SKM-1 (cell line): ENCODE measurements around the gene CEP164.

Experiments used
- DNase-seq: peaks from one replicate; lab custom pipeline; 2025; ENCODE audit not compliant: unreplicated experiment; lab: John Stamatoyannopoulos, UW

The CEP164 gene

DNA sequence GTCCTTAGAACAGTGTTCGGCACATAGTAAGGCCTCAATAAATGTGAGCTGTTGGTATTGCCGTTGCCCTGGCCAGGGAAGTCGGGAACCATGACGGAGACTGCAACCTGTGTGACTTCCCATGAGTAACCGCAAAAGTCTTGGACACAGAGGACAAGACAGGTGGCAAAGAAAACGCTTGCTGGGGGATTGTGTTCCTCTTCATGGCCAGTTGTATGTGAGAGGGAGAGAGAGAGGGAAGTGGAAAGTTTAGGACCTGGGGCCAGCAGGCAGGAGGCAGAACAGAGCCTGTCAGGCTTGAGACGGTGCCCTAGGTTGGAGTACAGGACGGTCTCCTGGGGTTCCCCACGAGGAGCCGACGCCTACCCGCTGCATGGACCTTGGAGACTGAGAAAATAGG lies 90.2 kb downstream of the CEP164 start:
- no peak for DNase-seq

DNA sequence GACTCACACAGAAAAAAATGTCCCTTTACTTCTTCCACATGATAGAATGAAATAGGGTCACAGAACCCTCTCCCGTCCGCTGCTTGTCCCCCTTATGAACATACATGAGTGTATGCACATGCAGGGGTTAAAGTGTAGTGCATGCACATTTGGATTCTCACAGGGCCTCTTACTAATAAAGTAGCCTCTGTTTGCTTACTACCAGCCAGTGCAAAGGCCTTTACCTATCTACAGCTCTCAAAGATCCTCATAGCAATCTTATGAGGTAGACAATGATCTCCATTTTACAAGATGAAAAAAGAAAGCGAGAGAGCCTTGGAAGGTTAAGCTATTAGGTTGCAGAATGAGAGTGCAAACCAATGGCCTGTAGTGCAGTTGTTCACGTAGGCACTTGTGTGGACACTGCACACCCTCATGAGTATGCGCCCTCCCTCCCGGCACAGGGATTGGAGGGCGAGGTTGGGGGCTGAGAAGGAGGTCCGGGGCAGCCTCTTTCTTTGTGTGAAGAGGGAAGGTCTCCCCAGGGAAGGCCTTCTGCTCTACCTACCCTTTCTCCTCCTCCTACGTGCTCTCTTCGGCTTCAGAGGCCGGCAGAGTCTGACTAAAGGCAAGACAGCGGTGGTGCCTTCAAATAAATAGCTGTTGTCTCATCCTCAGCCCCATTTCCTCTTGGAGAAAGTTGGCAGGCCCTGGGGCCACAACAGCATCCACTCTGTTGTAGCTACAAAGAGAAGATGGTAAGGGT lies 91.3 kb downstream of the CEP164 start:
- no peak for DNase-seq

DNA sequence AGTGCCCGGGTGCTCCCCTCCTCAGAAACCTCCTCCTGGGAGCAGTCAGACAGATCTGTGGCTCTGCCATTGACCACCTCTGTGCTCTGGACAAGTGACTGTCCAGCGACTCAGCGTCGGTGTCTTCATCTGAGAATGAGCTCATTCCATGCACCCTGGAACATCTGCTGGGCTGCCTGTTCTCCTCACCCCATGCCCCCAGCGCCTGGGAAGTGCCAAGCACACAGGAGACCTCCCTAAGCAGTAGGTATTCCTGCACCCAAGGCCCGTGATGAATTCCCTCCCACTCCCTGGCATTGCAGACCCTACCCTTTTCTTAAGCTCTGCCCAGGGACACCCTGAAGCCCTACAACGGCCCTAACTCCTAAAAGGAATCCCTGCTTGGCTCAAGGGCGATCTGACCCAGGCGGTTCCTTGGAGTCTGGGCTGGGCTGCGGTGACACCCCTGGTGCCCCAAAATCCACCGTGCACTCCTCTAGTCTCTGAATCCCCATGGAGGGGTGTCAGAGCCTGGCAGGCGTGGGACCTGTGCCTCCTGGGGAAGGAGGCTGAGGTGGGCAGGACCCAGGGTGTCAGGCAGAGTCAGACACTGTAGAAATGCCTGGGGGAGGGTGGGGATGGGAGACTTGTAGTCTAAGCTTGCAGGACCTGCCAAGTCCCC lies 92.0 kb downstream of the CEP164 start:
- DNase-seq, result no peak

DNA sequence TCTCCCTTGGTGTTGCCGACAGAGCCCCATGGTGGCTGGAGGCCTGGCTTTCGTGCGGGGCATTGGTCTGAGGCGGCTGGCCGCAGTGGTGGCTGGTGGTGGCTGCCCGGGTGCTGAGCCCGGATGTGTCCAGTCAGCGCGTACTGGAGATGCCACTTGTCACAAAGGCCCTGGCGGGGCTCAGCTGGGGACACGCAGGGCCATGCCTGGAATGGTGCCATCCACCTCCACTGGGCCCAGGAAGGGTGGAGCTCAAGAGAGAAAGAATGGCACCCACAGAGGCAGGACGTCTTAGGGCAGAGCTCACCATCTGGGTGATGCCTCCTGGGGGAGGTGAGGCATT lies 92.5 kb downstream of the CEP164 start:
- no peak for DNase-seq

DNA sequence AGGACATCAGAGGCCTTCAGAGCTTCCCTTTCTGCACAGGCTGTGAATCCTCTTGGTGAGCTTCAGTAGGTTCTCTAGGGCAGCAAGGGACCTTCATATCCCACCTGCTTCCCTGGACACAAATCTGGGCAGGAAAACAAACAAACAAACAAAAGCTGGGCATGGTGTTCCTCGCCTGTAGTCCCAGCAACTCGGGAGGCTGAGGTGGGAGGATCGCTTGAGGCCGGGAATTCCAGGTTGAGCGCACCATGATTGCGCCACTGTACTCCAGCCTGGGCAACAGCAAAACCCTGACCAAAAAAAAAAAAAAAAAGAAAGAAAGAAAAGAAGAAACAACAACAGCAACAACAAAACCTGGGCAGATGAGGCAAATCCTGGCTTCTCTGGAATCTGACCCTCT lies 92.9 kb downstream of the CEP164 start:
- DNase-seq, result no peak

DNA sequence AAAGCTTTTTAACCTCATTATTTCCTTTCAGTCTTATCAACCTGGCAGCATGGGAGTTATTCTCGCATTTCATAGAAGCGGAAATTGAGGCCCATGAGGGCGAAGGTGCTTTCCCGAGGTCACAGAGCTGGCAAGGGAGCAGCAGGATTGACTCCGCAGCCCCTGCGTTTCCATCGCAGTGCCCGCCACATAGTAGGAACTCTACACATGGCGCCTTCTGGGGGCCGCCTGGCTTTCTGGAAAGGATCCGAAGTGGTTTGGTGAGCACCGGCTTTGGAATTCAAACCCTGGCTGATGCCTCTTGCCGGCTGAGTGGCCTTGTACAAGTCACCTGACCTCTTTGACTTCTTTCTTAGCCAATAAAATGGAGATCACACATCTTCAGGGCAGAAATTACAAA lies 93.4 kb downstream of the CEP164 start:
- no peak for DNase-seq

DNA sequence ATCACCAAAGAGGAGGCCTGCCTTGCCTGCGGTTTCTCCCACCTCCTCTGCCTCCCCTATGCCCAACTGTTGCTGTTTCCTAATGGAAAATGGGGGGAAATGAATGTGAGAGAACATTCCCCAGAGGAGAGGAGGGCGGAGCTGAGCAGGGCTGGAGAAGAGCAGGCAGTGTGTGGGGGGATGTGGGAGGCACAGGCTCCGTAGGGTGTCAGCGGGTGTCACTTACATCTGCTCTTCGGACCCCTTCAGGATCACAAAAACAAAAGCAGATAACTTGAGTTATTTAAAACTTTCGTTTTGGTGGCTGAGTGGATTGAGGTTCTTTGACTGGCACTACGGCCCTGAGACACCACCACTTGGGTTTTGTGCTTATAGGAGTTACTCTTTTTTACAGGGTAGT lies 93.8 kb downstream of the CEP164 start:
- no peak for DNase-seq

DNA sequence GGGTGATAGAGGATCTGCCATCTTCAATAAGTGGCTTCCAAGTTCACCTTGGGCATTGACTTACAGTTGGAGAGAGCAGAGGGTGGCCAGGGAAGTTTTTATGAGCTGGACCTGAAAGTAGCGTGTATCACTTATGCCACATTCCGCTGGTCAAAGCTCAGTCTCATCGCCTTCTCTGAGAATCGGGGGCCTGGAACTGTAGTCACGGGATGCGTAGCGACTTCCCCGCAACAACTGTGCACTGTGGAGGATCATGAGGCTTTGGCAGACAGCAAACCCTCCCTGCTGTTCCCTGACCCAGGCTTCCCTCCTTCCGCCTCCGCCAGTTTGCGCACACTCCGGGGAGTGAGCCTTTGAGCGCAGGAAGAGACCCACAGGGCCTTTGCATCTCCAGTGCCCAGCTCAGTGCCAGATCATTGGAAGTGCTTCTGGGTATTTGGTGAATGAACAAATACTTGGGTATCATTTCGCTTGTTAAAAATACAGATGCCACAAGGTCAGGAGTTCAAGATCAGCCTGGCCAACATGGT lies 95.5 kb downstream of the CEP164 start:
- DNase-seq, result no peak

DNA sequence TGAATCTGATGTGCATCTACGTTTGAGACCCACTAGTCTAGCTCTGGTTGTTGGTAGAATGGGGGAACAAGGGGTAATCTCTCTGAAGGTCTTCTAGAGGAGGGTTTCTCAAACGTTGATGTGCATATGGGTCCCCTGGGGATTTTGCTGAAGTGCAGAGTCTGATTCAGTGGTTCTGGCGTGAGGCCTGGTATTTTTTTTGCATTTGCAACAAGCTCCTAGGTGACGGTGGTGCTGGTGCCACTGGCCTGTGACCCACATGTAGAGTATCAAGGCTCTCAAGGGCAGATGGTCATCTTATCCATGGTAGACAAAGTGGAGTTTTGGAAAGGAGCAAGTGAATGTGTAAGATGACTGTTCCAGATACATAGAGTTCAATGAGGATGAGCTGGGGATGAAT lies 97.1 kb downstream of the CEP164 start:
- DNase-seq, result no peak

DNA sequence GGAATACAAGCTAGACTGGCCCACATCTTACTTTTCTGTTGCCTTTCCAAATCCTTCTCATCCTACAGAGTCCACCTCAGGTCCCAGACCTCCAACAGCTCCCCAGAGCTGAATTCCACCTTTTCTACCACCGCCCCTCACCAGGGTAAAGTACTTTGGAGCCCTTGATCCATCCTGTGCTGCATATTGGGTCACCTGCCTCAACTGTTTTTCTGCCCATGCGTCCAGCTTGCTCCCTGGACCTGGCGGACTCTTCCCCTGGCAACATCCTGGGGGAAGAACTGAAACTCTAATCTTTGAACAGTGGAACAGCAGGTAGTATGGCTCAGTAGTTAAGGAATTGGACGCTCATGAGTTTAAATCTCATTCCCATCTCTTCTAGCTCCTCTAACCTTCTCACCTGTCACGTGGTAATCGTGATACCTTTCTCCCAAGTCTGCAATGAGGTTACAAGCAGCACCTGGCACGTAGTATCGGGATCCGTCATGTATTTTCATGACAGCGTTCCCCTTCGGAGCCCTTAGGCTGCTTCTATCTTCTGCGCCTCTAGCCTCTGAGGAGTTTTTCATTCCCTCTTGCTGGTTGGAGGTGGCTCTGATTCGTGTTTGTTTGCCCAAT lies 98.1 kb downstream of the CEP164 start:
- no peak for DNase-seq

DNA sequence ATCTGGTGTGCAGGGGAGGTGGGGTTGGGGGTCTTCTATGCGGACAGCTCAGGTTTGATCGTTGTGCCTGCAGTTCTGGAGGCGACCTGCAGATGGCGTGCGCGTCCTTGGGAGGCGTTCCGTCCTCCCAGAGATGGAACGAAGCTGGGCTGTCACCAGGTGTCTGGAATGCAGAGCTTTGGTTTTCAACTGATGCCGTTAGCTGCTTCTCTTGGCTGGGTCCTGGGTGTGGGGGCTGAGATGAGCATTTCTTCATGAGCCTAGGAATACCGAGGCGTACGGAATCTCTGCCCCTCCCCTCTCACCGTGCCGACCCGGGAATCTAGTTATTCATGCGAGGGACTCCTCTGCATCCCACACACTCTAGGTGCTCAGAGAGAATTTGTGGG lies 98.6 kb downstream of the CEP164 start:
- DNase-seq, result peak; percentile 5

DNA sequence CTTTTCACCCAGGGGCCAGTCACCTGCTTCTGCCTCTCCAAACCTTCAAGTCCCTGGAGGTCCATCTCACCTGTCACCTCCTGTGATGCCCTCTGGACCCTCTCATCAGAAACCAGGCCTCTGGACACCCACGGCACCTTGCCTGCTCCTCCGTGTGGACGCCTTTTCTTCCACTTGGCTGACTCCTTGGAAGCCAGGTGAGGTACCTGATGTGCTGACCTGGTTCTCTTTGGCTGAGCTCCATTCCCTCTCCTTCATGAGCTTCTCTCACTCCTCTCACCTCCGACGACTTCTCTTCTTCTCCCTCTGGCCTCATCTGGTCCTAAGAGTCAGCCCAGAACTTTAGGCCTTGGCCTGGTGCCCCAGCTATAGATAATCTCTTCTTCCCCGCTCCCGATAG lies 99.3 kb downstream of the CEP164 start:
- DNase-seq, result no peak

DNA sequence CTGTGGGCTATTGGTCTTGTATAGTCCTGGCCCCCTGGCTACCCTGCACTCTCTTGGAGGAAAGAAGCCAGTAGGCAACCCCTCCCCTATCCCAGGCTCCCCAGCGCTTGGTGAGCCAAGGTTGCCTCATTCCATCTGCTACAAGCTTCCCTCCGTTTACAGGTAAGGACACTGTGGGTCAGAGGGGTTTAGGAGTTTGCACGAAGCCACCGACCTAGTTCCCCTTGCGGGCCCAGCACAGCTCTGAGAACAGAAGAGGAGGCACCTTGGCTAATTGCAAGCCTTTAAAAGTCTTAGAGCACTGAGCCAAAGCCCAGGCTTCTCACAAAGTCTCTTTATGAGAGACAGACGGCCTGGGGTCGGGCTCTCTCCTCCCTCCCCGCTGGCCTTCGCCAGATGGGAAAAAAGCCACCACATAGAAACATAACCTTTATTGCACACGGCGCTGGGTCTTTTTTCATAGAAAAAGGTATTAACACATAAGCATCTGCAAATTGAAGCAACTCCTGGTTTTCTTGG lies 99.8 kb downstream of the CEP164 start:
- DNase-seq, result no peak

DNA sequence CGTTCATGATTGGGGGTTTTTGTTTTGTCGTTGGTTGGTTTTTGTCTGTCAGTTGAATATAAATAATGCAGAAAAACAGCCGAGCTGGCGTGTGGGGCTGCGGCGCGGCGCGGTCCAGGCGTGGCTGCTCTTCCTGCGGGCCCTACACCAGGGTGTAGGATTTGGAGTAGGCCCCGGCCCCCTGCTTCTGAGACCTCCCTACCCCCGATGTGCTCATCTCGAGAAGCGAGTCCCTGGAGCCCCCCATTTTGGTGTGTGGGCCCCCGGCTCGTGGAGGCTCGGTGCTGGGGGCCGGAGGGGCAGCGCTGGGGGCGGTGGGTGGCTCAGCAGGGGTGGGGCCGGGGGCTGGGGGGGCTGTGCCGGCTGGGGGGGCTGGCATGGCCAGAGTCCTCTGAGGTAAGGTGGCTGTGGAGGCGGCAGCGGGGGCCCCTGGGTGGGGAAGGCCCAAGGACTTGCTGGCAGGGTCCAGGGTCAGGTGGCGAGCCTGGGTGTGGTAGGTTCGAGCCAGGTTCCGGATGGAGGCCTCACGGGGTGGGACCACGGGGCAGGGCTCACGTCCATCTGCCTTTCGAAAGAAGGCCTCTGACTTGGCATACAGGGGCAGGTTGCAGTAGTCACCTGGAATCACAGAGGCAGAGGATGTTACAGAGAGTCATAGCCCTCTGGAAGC lies 100.7 kb downstream of the CEP164 start:
- no peak for DNase-seq

DNA sequence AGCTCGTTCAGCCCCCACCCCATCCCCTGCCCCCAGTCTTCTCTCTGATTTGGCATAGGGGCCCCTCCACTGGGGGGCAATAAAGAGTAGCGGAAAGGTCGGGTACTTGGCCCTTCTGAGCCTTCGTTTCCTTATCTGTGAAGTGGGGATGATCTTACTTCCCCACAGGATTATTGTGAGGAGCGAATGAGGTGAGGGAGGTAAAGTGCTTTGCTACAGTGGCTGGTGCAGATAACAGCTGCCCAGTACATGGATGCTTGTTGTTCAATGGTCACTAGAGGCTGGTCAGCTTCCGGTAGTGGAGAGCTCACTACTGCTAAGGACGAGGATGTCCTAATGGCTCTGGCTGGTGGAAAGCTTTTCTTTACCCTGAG lies 101.2 kb downstream of the CEP164 start:
- DNase-seq, result no peak

DNA sequence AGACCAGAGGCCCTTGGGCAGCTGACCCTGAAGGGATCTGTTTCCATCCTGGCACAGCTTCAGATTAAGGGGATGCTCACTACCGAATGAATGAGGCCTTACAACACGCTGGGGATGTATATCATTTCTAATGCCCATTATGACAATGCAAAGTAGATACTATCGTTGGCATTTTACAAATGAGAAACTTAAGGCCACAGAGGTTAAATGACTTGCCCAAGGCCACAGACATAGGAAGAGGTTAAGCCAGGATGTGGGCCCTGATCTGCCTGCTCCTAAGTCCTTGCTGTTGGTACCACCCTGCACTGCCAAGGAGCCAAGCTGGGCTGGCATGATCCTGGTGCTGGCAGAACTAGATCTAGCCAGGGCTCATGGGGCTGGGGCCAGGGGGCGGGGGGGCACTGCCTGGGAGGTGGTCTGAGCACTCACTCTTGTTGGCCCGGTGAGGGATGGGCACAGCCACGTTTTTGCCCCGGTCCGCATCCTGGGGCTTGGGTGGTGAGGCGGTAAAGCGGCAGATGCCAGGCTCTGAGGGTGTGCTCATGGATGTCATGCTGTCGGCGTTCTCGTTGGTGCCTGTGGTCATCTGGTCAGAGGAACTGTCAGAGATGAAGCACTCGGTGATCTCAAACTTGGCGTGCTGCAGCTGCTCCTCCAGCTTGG lies 102.8 kb downstream of the CEP164 start:
- DNase-seq, result no peak

DNA sequence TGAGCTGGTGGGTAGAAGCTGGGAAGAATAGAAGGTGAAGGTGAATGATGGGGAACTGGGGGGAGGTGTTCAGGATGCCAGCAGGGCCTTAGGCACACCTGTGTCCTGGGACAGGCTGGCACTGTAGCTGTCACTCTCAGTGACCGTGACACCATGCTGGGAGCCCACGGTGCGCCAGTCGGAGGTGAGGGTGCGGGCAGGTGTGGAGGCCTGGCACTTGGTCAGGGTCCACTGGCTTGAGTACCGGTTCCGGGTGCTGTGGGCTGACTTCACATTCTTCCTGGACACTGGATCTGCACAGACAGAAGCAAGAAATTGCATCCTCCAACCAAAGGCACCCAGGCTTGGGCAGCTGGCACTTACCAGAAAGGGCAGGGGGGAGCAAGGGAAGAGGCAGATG lies 103.8 kb downstream of the CEP164 start:
- no peak for DNase-seq

DNA sequence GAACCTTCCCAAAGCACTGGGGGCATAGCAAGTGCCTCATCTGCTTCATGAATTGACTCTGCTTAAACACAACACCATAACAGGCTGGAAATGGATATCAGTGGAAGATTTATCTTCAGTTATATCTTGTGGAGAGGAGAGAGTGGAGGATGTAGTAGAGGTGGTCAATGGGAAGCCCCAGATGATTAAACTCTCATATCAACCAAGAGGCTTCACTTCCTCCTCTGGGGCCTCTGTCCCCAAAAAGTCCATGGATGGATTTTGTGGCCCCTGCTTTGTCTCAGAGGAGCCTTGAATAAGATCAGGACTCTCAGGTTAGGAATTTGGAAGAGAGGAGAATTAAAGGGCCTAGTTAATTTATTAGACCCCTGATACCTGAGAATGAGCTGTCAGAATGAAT lies 106.1 kb downstream of the CEP164 start:
- no peak for DNase-seq

DNA sequence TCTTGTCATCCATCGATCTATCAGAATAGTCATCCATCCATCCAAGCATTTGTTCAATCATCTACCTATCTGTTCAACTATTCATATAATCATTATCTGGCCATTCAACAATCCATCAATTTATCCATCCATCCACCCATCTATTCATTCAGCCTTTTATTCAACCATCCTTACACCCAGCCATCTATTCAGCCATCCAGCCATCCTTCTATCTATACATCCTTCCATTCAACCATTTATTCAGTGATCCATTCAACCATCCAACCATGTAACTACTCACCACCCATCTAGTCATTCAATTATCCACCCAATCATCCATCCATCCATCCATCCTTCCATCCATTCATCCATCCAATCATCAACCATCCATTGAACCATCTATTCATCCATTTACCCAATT lies 106.8 kb downstream of the CEP164 start:
- no peak for DNase-seq

DNA sequence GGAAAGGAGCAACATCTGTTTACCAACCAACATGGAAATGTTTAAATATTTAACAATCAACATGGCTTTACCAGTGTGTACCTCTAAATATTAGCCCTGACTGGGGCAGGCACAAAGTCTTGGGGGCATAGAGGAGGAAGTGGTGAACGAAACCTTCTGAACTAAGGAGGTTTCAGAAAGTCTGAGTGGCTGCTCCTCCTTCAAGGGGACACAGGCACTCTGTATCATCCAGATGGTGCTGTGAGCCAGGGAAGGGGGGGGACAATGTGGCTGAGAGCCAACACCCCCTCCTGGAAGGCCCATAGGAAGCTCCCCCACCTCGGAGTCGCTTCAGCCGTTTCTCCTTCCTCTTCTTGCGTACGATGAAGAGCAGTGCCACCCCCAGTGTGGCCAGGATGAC lies 107.7 kb downstream of the CEP164 start:
- DNase-seq, result no peak
